Measurements from ENCODE around the gene XKR3. TPM values are rescaled to one million over a fixed set of nuclear protein-coding genes. Genes with fewer than 3 reads are reported as not detected.
"Not testable (repeated sequence)": the region's sequence is repeated elsewhere in the genome, so short reads cannot be mapped to it uniquely, and the experiment has no call there.

XKR3 gene
- total and polyA plus RNA-seq, 9 donors: 0.12 TPM; not detected in 8

DNA sequence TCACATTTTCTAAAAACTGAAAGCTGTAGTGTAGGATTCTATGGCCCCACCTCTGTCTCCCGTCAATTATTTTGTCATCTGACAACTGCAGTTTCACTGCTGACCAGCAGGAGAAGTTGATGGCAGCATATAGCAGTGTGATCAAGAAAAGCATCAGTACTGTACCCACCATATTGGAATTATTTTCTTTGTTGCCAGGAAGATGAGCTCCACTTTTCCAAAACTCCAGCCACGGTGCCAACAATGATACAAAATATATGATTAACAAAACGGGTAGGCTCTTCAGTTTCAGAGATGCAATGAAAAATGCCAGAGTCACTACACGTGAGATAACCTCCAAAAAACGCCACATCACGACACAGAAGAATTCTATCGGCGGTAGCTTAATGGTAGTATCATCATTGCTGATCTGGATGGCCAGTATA lies 41.3 kb downstream of the XKR3 start:
- H3K9me3 ChIP-seq (replicated peaks; ENCODE audit: control insufficient read depth, low read depth, low read length): no peaks in the 10 kb centered on the region
- no peak for DNase-seq
- no peak overlapping the region for H3K27ac ChIP-seq (ENCODE audit: low read length)
- H3K4me1 ChIP-seq (ENCODE audit: control insufficient read depth, insufficient read depth, low read length): no peaks in the 10 kb centered on the region
- 100% methylated on average over 1 of the region's 8 CpGs for WGBS (ENCODE audit: insufficient coverage)
- no peak overlapping the region for H3K4me3 ChIP-seq (ENCODE audit: low read length)
- no peaks in the 10 kb centered on the region for H3K27me3 ChIP-seq (ENCODE audit: control insufficient read depth, insufficient read depth, low read length)
- no peaks in the 10 kb centered on the region for H3K36me3 ChIP-seq (ENCODE audit: control insufficient read depth, insufficient read depth, low read length)

DNA sequence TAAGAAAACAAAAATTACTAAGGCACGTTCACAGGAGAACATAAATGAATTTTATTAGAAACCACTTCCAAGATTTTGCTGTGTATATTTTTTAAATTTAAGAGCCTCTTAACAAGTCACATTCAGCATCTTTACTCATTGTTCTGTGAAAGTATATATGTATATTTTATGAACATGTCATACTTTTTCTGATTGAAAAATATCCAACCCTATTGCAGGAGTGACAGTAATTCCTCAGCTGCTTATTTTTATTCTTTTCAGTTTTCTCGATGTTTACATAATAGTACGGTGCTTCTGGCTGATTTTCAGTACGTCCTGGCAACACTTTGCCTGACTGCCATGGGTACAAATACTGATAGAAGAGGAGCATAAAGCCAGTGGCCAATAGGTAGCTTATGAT lies 41.8 kb downstream of the XKR3 start:
- DNase-seq: no peak
- Histone ChIP-seq H3K27ac (ENCODE audit: low read length) (no peak overlapping the region), H3K4me3 (ENCODE audit: low read length) (no peak overlapping the region), H3K36me3 (ENCODE audit: control insufficient read depth, insufficient read depth, low read length) (no peaks in the 10 kb centered on the region), H3K27me3 (ENCODE audit: control insufficient read depth, insufficient read depth, low read length) (no peaks in the 10 kb centered on the region), H3K4me1 (ENCODE audit: control insufficient read depth, insufficient read depth, low read length) (no peaks in the 10 kb centered on the region), H3K9me3 (replicated peaks; ENCODE audit: control insufficient read depth, low read depth, low read length) (no peaks in the 10 kb centered on the region)
- WGBS (ENCODE audit: insufficient coverage): 67% methylated on average over 2 of the region's 4 CpGs

DNA sequence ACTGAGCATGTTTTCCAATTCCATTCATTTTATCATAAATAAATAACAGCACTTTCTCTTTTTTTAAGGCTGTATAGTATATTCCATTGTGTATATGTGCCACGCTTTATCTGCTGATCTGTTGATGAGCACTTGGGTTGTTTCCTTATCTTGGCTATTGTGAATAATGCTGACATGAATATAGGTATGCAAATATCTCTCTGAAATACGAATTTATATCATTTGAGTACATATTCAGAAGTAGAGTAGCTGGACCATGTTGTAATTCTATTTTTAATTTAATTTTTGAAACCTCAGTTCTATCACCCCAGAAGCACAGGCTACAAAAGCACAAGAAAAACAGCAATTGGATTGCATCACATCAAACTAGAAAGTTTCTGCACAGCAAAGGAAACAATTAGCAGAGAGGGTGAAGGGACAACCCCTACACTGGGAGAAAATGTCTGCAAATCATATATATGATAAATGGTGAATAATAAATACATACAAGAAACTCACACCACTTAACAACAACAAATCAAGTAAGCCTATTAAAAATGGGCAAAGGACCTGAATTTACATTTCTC lies 43.4 kb downstream of the XKR3 start:
- whole genome bisulfite sequencing (ENCODE audit: insufficient coverage): no CpG with 5 or more reads among the region's 2 CpGs
- DNase-seq: no peak
- Histone ChIP-seq H3K4me3 (ENCODE audit: low read length) (no peak overlapping the region), H3K27ac (ENCODE audit: low read length) (no peak overlapping the region), H3K9me3 (replicated peaks; ENCODE audit: control insufficient read depth, low read depth, low read length) (no peaks in the 10 kb centered on the region), H3K27me3 (ENCODE audit: control insufficient read depth, insufficient read depth, low read length) (no peaks in the 10 kb centered on the region), H3K4me1 (ENCODE audit: control insufficient read depth, insufficient read depth, low read length) (no peaks in the 10 kb centered on the region), H3K36me3 (ENCODE audit: control insufficient read depth, insufficient read depth, low read length) (no peaks in the 10 kb centered on the region)

DNA sequence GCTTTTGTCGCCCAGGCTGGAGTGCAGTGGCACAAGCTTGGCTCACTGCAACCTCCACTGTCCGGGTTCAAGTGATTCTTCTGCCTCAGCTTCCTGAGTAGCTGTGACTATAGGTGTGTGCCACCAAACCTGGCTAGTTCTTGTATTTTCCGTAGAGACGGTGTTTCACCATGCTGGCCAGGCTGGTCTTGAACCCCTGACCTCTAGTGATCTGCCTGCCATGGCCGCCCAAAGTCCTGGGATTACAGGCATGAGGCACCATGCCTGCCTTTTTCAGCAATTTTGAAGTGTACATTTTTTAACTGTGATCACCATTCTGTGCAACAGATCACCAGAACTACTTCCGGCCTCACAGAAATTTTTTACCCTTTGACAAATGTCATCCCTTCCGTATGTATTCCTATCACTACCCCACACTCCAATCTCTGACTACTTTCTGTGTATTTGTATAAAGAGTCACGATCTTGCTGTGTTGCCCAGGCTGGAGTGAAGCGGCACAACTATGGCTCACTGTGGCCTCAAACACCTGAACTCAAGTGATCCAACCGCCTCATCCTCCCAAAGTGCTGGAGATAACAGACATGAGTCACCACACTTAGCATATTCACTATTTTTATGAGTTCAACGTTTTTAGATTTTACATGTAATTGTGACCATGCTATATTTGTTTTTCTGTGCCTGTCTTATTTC lies 44.0 kb downstream of the XKR3 start:
- Histone ChIP-seq H3K27ac (ENCODE audit: low read length) (no peak overlapping the region), H3K9me3 (replicated peaks; ENCODE audit: control insufficient read depth, low read depth, low read length) (no peaks in the 10 kb centered on the region), H3K4me1 (ENCODE audit: control insufficient read depth, insufficient read depth, low read length) (no peaks in the 10 kb centered on the region), H3K36me3 (ENCODE audit: control insufficient read depth, insufficient read depth, low read length) (no peaks in the 10 kb centered on the region), H3K4me3 (ENCODE audit: low read length) (no peak overlapping the region), H3K27me3 (ENCODE audit: control insufficient read depth, insufficient read depth, low read length) (no peaks in the 10 kb centered on the region)
- DNase-seq: no peak
- WGBS (ENCODE audit: insufficient coverage): 75% methylated on average over 8 of the region's 11 CpGs

DNA sequence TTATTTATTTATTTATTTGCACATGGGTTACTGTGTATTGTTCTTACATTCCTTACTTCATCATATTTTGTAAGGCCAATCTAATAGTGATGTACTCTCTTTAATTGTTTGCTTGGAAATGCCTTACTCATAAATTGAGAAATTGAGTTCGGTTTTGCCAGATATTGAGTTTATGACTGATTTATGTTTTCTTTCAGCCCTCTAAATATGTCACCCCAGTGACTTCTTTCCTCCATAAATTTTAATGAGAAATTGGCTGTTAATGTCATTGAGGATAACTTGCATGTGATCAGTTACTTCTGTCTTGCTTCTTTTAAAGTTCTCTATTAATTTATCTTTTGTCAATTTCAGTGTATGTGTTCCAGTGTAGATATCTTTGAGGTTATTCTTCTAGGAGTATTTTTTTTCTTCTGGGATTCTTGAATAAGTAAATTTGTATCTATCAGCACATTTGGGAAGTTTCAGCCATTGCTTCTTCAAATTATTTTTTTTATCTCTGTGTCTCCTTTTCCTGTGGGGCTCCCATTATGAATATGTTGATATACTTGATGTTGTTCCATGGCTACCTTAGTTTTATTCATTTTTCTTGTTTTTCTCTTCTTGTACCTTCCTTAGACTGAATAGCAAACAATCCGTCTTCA lies 47.8 kb downstream of the XKR3 start:
- no peaks in the 10 kb centered on the region for H3K27me3 ChIP-seq (ENCODE audit: control insufficient read depth, insufficient read depth, low read length)
- H3K9me3 ChIP-seq (replicated peaks; ENCODE audit: control insufficient read depth, low read depth, low read length): no peaks in the 10 kb centered on the region
- DNase-seq: no peak
- no peaks in the 10 kb centered on the region for H3K4me1 ChIP-seq (ENCODE audit: control insufficient read depth, insufficient read depth, low read length)
- H3K36me3 ChIP-seq (ENCODE audit: control insufficient read depth, insufficient read depth, low read length): no peaks in the 10 kb centered on the region
- no CpG with 5 or more reads among the region's 2 CpGs for WGBS (ENCODE audit: insufficient coverage)
- H3K27ac ChIP-seq (ENCODE audit: low read length): no peak overlapping the region
- H3K4me3 ChIP-seq (ENCODE audit: low read length): no peak overlapping the region

DNA sequence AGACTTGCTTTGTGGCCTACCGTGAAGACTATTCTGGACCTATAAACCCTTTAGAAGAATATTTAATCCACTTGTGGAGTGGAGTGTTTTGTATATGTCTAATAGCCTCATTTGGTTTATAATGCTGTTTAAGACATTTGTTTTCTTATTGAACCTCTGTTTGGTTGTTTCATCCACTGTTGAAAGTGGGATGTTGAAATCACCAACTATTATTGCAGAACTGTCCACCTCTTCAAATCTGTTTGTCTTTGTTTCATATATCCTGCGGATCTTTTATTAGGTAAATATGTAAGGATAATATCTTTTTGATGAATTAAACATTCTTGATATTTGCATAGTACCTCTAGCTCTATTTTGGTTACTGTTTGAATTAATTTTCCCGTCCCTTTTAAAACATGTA lies 49.1 kb downstream of the XKR3 start:
- no peak for DNase-seq
- Histone ChIP-seq H3K27ac (ENCODE audit: low read length) (no peak overlapping the region), H3K36me3 (ENCODE audit: control insufficient read depth, insufficient read depth, low read length) (no peaks in the 10 kb centered on the region), H3K27me3 (ENCODE audit: control insufficient read depth, insufficient read depth, low read length) (no peaks in the 10 kb centered on the region), H3K4me3 (ENCODE audit: low read length) (no peak overlapping the region), H3K4me1 (ENCODE audit: control insufficient read depth, insufficient read depth, low read length) (no peaks in the 10 kb centered on the region), H3K9me3 (replicated peaks; ENCODE audit: control insufficient read depth, low read depth, low read length) (no peaks in the 10 kb centered on the region)
- no CpG with 5 or more reads among the region's 3 CpGs for WGBS (ENCODE audit: insufficient coverage)

DNA sequence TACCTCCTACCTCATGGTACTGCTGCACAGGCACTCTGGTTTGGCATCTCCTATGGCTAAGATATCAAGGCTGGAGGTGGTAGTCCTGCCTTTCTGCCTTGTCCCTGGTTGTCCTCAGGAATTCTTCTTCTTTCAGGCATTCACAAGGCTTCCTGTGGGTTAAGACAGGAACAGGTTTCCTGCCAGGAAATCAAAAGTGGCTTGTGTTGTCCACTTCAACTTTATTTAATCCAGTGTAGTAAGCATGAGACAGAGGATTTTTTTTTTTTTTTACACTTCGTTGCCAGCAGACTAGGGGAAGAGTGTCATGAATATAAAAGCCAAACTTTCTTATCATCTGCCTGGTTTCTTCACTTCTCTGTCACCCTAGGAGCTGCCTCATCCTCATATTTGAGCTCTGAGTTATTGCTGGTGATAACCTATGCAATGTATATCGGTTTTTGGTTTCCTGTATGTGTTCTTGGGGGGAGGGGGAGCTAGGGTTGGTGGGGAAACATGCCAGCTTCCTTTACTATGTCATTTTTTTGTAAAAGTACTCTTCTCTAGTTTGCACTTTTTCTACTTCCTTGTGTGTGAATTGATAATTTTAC lies 50.2 kb downstream of the XKR3 start:
- H3K27ac ChIP-seq (ENCODE audit: low read length): no peak overlapping the region
- WGBS (ENCODE audit: insufficient coverage): no CpG with 5 or more reads among the region's 2 CpGs

DNA sequence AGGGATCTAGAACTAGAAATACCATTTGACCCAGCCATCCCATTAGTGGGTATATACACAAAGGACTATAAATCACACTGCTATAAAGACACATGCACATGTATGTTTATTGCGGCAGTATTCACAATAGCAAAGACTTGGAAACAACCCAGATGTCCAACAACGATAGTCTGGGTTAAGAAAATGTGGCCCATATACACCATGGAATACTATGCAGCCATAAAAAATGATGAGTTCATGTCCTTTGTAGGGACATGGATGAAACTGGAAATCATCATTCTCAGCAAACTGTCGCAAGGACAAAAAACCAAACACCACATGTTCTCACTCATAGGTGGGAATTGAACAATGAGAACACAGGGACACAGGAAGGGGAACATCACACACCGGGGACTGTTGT lies 53.6 kb downstream of the XKR3 start:
- H3K27ac ChIP-seq (ENCODE audit: low read length); H3K36me3 ChIP-seq (ENCODE audit: control insufficient read depth, insufficient read depth, low read length); H3K4me3 ChIP-seq (ENCODE audit: low read length); H3K27me3 ChIP-seq (ENCODE audit: control insufficient read depth, insufficient read depth, low read length); DNase-seq; H3K4me1 ChIP-seq (ENCODE audit: control insufficient read depth, insufficient read depth, low read length); H3K9me3 ChIP-seq (replicated peaks; ENCODE audit: control insufficient read depth, low read depth, low read length): not testable (repeated sequence)
- no CpG with 5 or more reads among the region's 4 CpGs for WGBS (ENCODE audit: insufficient coverage)

More for the DNA sequence above, 50.2 kb downstream of the XKR3 start:
- DNase-seq: no peak
- Histone ChIP-seq H3K4me1 (ENCODE audit: control insufficient read depth, insufficient read depth, low read length) (no peaks in the 10 kb centered on the region), H3K9me3 (replicated peaks; ENCODE audit: control insufficient read depth, low read depth, low read length) (no peaks in the 10 kb centered on the region), H3K36me3 (ENCODE audit: control insufficient read depth, insufficient read depth, low read length) (no peaks in the 10 kb centered on the region), H3K4me3 (ENCODE audit: low read length) (no peak overlapping the region), H3K27me3 (ENCODE audit: control insufficient read depth, insufficient read depth, low read length) (no peaks in the 10 kb centered on the region)

DNA sequence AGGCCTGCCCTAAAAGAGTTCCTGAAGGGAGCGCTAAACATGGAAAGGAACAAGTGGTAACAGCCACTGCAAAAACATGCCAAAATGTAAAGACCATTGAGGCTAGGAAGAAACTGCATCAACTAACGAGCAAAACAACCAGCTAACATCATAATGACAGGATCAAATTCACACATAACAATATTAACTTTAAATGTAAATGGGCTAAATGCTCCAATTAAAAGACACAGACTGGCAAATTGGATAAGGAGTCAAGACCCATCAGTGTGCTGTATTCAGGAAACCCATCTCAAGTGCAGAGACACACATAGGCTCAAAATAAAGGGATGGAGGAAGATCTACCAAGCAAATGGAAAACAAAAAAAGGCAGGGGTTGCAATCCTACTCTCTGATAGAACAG lies 57.3 kb downstream of the XKR3 start:
- not testable (repeated sequence) for H3K27ac ChIP-seq (ENCODE audit: low read length); H3K36me3 ChIP-seq (ENCODE audit: control insufficient read depth, insufficient read depth, low read length); H3K4me3 ChIP-seq (ENCODE audit: low read length); DNase-seq; H3K4me1 ChIP-seq (ENCODE audit: control insufficient read depth, insufficient read depth, low read length); H3K27me3 ChIP-seq (ENCODE audit: control insufficient read depth, insufficient read depth, low read length); H3K9me3 ChIP-seq (replicated peaks; ENCODE audit: control insufficient read depth, low read depth, low read length)
- no CpG with 5 or more reads among the region's 2 CpGs for WGBS (ENCODE audit: insufficient coverage)

DNA sequence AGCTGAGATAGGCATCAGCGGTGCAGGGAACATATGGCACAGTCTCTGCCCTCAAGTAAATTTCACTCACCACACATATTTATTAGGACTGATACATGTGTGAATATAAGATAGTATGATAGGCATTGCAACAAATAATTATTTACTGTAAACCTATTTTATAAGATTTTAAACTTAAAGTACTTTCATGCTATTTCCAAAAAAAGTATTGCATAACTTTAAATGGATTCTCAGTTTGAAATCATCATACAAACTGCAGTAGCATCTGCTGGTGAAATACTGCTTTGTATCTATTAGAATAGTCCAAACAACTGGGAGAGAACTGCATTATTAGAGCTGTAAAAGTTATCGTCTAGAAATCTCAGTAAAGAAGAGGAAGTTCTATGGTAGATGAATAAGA lies 63.0 kb downstream of the XKR3 start:
- H3K27me3 ChIP-seq (ENCODE audit: control insufficient read depth, insufficient read depth, low read length); H3K36me3 ChIP-seq (ENCODE audit: control insufficient read depth, insufficient read depth, low read length); H3K27ac ChIP-seq (ENCODE audit: low read length); H3K4me1 ChIP-seq (ENCODE audit: control insufficient read depth, insufficient read depth, low read length); H3K9me3 ChIP-seq (replicated peaks; ENCODE audit: control insufficient read depth, low read depth, low read length); DNase-seq; H3K4me3 ChIP-seq (ENCODE audit: low read length): not testable (repeated sequence)
- WGBS (ENCODE audit: insufficient coverage): no CpG with 5 or more reads among the region's 2 CpGs
